Stomach (tissue), 4 donors: Measurements from ENCODE around the gene OR56B1.

Source experiments
- CTCF ChIP-seq, 7 experiments: fragments of 450-650 bp in 4 of 7; fragments of 200-600 bp in 3 of 7; sonication (generic) in 3 of 7; IDR thresholded peaks; one replicate each; pipeline ENCODE4 v1.5.1; 2016 to 2019; ENCODE audit warnings: antibody characterized with exemption in 7 of 7, control low read depth in 2 of 7, mild to moderate bottlenecking in 1 of 7
- POLR2A ChIP-seq, 4 donors: fragments of 450-650 bp; IDR thresholded peaks; one replicate each; pipeline ENCODE4 v1.6.1; 2016; ENCODE audit warnings: antibody characterized with exemption in 4 of 4, control low read depth in 2 of 4, mild to moderate bottlenecking in 1 of 4, moderate library complexity in 1 of 4

GRCh38 chr11:5691964-5692361 lies 44.3 kb upstream of the OR56B1 start:
- TF ChIP-seq CTCF (IDR thresholded peaks at IDR 0.05) (no peak), POLR2A (IDR thresholded peaks at IDR 0.05) (no peak)
